ENCODE data around the gene SLC35G3.
"Not testable (repeated sequence)": the region's sequence is repeated elsewhere in the genome, so short reads cannot be mapped to it uniquely, and the experiment has no call there.

The SLC35G3 gene

DNA sequence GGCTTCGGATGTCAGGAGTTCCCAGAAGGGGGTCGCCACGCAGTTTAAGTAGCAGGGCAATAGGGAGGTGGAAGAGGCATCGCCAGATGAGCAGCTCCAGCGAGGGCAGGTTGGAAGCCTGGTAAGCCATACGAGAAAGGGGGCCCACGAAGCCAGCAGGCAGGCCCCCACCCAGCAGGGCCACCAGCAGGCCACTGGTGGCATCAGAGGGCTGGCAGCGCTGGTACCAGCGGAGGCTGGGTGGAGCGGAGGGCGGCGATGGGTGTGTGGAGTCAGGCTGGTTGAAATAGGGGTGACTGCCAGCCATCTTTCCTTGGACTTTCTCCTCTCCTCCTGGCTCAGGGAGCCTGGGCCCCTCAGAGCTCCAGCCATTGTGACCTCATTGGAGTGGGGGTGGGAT lies at the start of gene SLC35G3:
Gene SLC35G3, minus strand, starts transcription at position 393 of the 400 bp plus-strand sequence. Its CDS starts 86 bp downstream, at position 307.
- DNase-seq: not testable (repeated sequence)

GRCh38 chr17:35243561-35244340 lies 49.6 kb upstream of the SLC35G3 start:
- peak in 1 of 2 experiments; percentile 52 for DNase-seq

- DNase-seq: peak; percentile 78 to 88
Observed at GRCh38 chr17:35242805-35243560, 48.8 kb upstream of the SLC35G3 start, which contains the start of gene SLFN5. TSS of gene SLFN5 (plus strand) at chr17:35243072. CDS start at chr17:35258691, 15,619 bp downstream.

- DNase-seq: peak; percentile 15 to 70
Observed at GRCh38 chr17:35242158-35242804, 48.1 kb upstream of the SLC35G3 start.

GRCh38 chr17:35241520-35241919 lies 47.3 kb upstream of the SLC35G3 start:
- no peak for DNase-seq

- no peak for DNase-seq
Observed at GRCh38 chr17:35240861-35241260, 46.7 kb upstream of the SLC35G3 start.

- DNase-seq: no peak
Observed at GRCh38 chr17:35239823-35240222, 45.6 kb upstream of the SLC35G3 start.

- no peak for DNase-seq
Observed at GRCh38 chr17:35238821-35239220, 44.6 kb upstream of the SLC35G3 start.

- no peak for DNase-seq
Observed at GRCh38 chr17:35236821-35237220, 42.6 kb upstream of the SLC35G3 start.

DNA sequence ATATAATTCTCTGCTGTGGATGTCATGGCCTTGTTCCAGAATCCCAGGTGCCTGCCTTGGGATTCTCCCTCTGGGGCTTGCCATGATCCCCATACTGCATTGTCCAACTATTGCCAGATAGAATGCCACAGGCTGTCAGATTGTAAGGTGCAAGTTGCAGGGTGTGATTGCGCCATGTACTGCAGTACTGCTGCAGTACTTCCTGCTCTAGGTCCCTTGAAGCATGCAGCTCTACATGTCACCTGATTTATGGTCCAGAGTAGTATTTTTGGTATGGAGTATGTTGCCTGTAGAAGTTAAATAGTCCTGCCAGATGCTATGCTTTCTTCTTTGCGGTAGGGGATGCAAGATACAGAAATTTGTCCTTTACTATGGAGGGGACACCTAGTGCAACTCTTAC lies 41.7 kb upstream of the SLC35G3 start:
- DNase-seq: no peak

- DNase-seq: no peak
Observed at GRCh38 chr17:35235289-35235688, 41.1 kb upstream of the SLC35G3 start.

DNA sequence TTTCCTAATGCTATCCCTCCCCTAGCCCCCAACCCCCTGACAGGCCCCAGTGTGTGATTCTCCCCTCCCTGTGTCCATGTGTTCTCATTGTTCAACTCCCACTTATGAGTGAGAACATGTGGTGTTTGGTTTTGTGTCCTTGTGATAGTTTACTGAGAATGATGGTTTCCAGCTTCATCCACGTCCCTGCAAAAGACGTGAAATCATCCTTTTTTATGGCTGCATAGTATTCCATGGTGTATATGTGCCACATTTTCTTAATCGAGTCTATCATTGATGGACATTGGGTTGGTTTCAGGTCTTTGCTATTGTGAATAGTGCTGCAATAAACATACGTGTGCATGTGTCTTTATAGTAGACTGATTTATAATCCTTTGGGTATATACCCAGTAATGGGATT lies 40.1 kb upstream of the SLC35G3 start:
- not testable (repeated sequence) for DNase-seq

- DNase-seq: no peak
Observed at GRCh38 chr17:35229638-35230037, 35.4 kb upstream of the SLC35G3 start.

DNA sequence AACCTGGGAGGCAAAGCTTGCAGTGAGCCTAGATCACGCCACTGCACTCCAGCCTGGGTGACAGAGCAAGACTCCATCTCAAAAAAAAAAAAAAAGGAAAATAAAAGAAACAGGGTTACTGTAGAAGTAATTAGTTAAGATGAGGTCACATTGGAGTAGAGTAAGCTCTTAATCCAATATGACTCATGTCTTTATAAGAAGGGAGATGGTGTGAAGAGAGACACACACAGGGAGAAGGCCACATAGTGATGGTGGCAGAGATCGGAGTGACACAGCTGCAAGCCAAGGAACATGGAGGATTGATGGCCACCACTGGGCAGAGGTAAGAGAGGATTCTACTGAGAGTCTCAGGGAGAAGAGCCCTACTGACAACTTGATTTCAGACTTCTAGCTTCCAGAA lies 33.4 kb upstream of the SLC35G3 start:
- DNase-seq: no peak

DNA sequence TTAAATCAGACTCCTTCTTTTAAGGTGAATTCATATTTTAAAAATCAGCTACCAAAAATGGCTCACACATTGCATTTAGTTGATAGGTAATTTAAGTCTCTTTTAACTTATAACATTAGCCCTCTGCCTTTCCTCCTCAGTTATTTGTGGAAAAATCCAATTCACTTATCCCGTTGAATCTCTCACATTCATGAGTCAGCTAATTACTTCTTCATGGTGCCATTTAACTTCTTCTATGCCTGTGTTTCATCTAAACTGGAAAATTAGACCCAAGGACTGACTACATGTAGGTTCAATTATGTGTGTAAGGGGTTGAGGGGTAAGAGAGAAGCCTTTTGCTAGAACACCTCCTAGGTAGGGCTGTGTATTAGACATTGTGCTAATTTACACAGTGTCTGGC lies 30.2 kb upstream of the SLC35G3 start:
- no peak for DNase-seq

- no peak for DNase-seq
Observed at GRCh38 chr17:35222452-35222851, 28.3 kb upstream of the SLC35G3 start.

- no peak for DNase-seq
Observed at GRCh38 chr17:35218915-35219314, 24.7 kb upstream of the SLC35G3 start.

DNA sequence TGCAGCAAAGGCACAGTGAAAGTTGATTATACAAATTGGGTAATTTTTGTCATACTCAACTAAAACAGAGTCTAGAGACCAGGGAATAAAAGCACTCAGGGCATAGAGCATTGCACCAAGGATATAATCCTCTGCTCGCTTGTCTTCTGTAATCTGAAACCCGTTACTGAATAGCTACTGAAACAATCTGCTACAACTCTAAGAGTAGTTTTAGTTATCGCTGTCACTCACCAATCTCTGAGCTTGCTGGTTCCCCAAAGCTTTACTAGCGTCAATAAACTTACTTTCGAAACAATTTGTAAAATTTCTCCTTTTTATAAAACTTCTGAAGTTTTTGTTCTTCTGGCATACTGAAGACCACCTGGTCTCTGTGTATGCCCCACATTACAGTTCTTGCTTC lies 22.9 kb upstream of the SLC35G3 start:
- no peak for DNase-seq

GRCh38 chr17:35214631-35215273 lies 20.6 kb upstream of the SLC35G3 start:
- no peak for DNase-seq

DNA sequence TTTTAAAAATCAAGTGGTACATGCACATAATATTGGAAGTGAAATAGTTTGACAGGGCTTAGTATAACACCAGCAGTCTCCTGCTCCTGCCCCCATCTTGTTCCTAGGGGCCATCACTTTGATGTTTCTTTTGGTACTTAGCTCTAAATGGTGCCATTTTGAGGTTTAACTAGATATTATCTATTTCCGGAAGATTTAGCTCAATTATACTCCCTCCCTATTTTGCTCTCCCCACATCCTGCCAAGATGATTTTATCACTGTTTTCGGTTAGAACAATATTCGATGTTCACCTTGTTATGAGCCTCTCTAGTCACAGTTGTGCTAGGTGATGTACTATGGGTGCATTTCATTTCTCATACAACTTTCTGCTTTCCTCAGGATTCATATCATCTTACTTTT lies 20.0 kb upstream of the SLC35G3 start:
- DNase-seq: no peak

- DNase-seq: no peak
Observed at GRCh38 chr17:35213412-35213940, 19.3 kb upstream of the SLC35G3 start.

- no peak for DNase-seq
Observed at GRCh38 chr17:35212668-35213067, 18.5 kb upstream of the SLC35G3 start.

DNA sequence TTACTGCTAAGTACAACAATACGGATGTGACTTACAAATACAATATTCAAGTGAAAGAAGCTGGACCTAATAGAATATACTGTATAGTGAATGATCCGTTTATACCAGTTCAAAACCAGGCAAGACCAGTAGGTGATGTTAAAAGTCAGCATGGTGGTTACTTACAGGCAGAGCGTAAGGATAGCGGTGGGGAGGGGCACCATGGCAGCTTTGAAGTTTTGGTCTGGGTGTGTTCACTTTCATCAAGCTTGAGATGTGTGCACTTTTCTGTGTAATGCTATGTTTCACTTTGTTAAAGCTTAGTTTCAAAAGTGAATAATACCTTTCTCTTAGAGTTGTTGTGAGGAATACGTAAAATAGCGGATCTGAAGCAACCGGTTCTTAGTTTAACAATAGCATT lies 16.5 kb upstream of the SLC35G3 start:
- no peak for DNase-seq

All from SW 1271 (cell line).